Thymus (tissue), 11 donors: ENCODE results near the gene CLEC12A. TPM values are rescaled to one million over a fixed set of nuclear protein-coding genes. Genes with fewer than 3 reads are reported as not detected.

Experiments
- DNase-seq, 9 donors: peaks; one replicate each; pipeline ENCODE4 v3.0.0-alpha.2; 2013; ENCODE audit warnings: low spot score in 9 of 9, low read depth in 6 of 9, missing footprints in 1 of 9
- H3K27ac ChIP-seq, 2 donors: one replicate each; pipeline ENCODE4 v1.5.1; 2013; ENCODE audit warnings: control low read depth in 1 of 2, low read depth in 1 of 2, low read length in 1 of 2, mild to moderate bottlenecking in 1 of 2, moderate library complexity in 1 of 2
- H3K27me3 ChIP-seq, 2 donors: one replicate each; pipeline ENCODE4 v1.5.1; 2013; ENCODE audit warnings: low read length in 1 of 2; ENCODE audit not compliant: control insufficient read depth in 2 of 2, insufficient read depth in 1 of 2
- H3K36me3 ChIP-seq, 2 donors: one replicate each; pipeline ENCODE4 v1.5.1; 2013; ENCODE audit warnings: low read length in 1 of 2, mild to moderate bottlenecking in 1 of 2, moderate library complexity in 1 of 2; ENCODE audit not compliant: control insufficient read depth in 2 of 2, insufficient read depth in 2 of 2
- H3K4me1 ChIP-seq, 2 donors: one replicate each; pipeline ENCODE4 v1.5.1; 2013; ENCODE audit warnings: low read length in 2 of 2; ENCODE audit not compliant: control insufficient read depth in 2 of 2, insufficient read depth in 2 of 2
- H3K4me3 ChIP-seq, 2 donors: one replicate each; pipeline ENCODE4 v1.5.1; 2013; ENCODE audit warnings: low read length in 2 of 2, control low read depth in 1 of 2, mild to moderate bottlenecking in 1 of 2
- H3K9me3 ChIP-seq, 2 donors: one replicate each; pipeline ENCODE4 v1.5.1; 2013; ENCODE audit warnings: low read length in 1 of 2, mild to moderate bottlenecking in 1 of 2; ENCODE audit not compliant: control insufficient read depth in 2 of 2, insufficient read depth in 1 of 2
- WGBS: extraction: QIAGEN DNeasy Blood & Tissue Kit; methylation state at CpG from one replicate; pipeline ENCODE4 v1.1.7; 2013; 5-methylcytosine and 5-hydroxymethylcytosine counted together
- polyA plus RNA-seq: library from polyadenylated mRNA; stranded (reverse); fragments of 200-250 nt; gene quantifications from one replicate; pipeline ENCODE4 v1.2.3, GENCODE V29; 2013
- total RNA-seq: library from RNA; stranded (reverse); fragments of 120-200 nt; gene quantifications from one replicate; pipeline ENCODE4 v1.2.4, GENCODE V29; 2013
- donor health status: healthy.

The CLEC12A gene
- total and polyA plus RNA-seq, 2 donors, result 2.9 to 6.8 TPM

DNA sequence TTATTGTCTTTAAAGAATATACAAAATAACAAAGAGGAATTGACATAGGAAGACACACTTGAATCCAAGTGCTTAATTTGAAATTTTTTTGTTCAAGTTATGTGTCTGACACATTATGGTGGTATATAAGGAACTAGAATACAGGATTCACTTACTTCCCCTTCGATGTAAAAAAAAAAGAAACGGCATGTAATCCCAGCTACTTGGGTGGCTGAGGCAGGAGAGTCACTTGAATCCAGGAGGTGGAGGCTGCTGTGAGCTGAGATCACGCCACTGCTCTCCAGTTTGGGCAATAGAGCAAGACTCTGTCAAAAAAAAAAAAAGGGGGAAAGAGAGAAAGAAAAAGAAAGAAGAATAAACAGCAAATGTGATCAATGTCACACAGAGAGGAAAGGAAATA, 8.9 kb downstream of the CLEC12A start:
- H3K4me1 ChIP-seq, result no peaks in the 10 kb centered on the region
- H3K9me3 ChIP-seq, result peaks cover 0 to 9% of the 10 kb centered on the region in 2 donors
- no peaks in the 10 kb centered on the region for H3K36me3 ChIP-seq
- DNase-seq, result no peak
- H3K4me3 ChIP-seq, result no peak overlapping the region
- H3K27ac ChIP-seq, result no peak overlapping the region
- H3K27me3 ChIP-seq, result no peaks in the 10 kb centered on the region
- 80% methylated on average over 3 of the region's 3 CpGs for WGBS

DNA sequence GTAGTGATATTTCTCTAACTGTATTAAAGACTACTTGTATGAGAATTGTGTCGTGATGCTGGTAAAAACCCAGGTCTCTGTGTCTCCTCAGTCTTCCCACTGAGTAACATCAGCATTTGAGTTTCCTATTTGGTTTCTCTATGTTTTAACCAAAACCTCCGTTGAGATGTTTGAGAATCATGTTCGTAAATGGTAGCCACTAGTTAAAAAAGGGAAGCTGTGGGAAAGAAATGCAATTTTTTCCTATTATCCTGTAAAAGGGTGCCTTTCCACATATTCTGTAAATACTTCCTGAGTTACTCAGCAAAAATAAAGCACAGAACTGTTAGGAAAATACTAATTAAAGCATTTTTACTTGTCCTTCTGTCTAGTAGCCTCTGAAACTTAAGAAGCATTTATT, 20.7 kb downstream of the CLEC12A start:
- 51% methylated on average over 3 of the region's 3 CpGs for WGBS
- Histone ChIP-seq H3K27me3 (no peaks in the 10 kb centered on the region), H3K36me3 (no peaks in the 10 kb centered on the region), H3K4me1 (no peaks in the 10 kb centered on the region), H3K9me3 (no peaks in the 10 kb centered on the region), H3K27ac (no peak overlapping the region), H3K4me3 (no peak overlapping the region)
- no peak for DNase-seq

- Histone ChIP-seq H3K4me1 (no peaks in the 10 kb centered on the region), H3K36me3 (no peaks in the 10 kb centered on the region), H3K4me3 (no peak overlapping the region), H3K27me3 (no peaks in the 10 kb centered on the region), H3K27ac (no peak overlapping the region), H3K9me3 (no peaks in the 10 kb centered on the region)
- DNase-seq, result no peak
- 94% methylated on average over 4 of the region's 4 CpGs for WGBS
Measured at GRCh38 chr12:9992296-9992695, 21.1 kb downstream of the CLEC12A start.

DNA sequence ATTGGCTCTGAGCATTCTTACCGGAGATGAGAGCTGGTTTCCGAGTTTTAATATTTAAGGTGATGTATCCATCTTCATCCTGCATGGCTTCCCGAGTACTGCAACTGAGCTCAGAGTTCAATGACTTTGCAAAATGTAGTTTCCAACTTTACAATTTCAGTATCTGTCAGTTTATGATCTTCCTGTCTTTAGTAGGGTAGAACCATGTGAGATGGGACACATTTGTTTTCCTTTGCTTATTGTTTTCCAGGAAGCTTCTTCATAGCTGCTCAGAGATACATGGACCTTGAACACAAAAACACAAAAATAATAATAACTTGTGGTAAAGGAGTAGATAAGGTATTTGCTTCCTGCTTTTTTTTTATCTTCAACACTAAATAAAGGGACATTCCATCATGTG, 27.8 kb downstream of the CLEC12A start, which contains the start of gene CLEC1B:
Gene CLEC1B (minus strand): TSS at position 106 of the 400 bp plus-strand sequence. CDS start 21 bp downstream, at position 85.
- no peaks in the 10 kb centered on the region for H3K27me3 ChIP-seq
- H3K27ac ChIP-seq, result no peak within 1 kb of the TSS
- 96% methylated on average over 3 of the region's 3 CpGs for WGBS
- H3K36me3 ChIP-seq, result no peaks in the 10 kb centered on the region
- no peak within 1 kb of the TSS for H3K4me3 ChIP-seq
- no peaks in the 10 kb centered on the region for H3K4me1 ChIP-seq
- DNase-seq, result no peak
- no peaks in the 10 kb centered on the region for H3K9me3 ChIP-seq

DNA sequence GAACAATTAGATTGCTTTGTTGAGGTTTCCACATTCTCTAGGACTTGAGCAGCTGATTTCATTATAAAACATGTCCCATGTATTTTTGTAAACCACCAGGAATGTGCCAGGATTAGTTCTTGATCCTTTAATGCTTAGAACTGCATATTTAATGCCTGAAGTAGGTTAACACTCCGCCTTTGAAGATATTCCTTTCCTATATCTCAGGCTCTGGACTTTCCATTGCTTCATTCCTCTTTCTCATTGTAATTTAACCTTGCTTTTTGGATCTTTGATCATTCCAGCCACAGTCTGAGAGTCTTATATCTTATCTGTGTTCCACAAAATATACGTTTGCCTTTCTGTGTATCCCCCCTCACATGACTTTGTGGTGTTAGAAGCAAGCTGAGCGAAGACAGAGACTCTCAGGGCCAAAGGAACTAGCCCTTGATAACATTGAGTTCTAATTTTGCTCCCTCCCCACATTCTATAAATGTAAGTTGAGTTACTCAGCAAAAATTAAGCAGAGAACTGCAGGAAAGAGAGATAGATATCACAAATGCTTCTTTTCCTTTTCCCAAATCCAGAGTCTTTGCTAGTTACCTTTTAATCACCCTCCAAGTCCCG, 30.1 kb downstream of the CLEC12A start:
- no peak for DNase-seq
- 90% methylated on average over 4 of the region's 4 CpGs for WGBS
- H3K27ac ChIP-seq, result no peak overlapping the region
- H3K4me1 ChIP-seq, result no peaks in the 10 kb centered on the region
- H3K9me3 ChIP-seq, result no peaks in the 10 kb centered on the region
- H3K36me3 ChIP-seq, result no peaks in the 10 kb centered on the region
- H3K27me3 ChIP-seq, result no peaks in the 10 kb centered on the region
- no peak overlapping the region for H3K4me3 ChIP-seq

DNA sequence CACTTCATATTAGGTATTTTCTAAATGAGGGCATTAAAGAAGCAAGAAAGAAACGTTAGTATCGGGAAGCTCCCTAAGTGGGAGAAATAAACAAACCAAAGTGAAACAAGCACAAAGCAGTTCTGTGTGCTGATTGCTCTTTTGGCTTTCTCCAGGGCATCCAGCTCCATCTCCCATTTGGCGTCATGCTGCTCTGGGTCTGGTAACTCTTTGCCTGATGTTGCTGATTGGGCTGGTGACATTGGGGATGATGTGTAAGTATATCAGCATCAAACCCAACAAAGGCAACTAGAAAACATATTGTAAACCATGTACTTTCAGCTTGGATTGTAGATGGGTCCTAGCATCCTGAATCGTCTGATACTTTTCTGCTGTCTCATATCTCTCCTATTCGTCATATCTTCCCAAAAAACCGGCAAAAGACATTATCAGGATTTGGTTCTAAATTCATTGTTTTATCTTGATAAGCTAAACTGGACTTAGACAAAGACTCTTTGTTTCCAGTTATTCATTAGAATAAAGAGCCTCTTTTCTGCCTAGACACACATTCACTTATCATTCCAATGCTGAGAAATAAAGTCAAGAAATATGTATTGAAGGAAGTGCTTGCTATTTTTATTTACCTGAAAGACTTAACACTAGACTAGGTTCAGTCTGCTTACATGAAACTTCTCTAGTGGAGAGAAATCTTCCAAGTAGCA, 41.6 kb downstream of the CLEC12A start:
- Histone ChIP-seq H3K4me1 (peaks cover 0 to 2% of the 10 kb centered on the region in 2 donors), H3K9me3 (no peaks in the 10 kb centered on the region), H3K4me3 (no peak overlapping the region), H3K36me3 (no peaks in the 10 kb centered on the region), H3K27me3 (no peaks in the 10 kb centered on the region), H3K27ac (no peak overlapping the region)
- DNase-seq, result no peak
- WGBS, result 98% methylated on average over 6 of the region's 6 CpGs

GRCh38 chr12:10015450-10015849, 44.2 kb downstream of the CLEC12A start:
- Histone ChIP-seq H3K9me3 (no peaks in the 10 kb centered on the region), H3K27ac (no peak overlapping the region), H3K4me3 (no peak overlapping the region), H3K27me3 (no peaks in the 10 kb centered on the region), H3K36me3 (no peaks in the 10 kb centered on the region), H3K4me1 (peaks cover 0 to 2% of the 10 kb centered on the region in 2 donors)
- no peak for DNase-seq
- WGBS, result 97% methylated on average over 4 of the region's 4 CpGs

GRCh38 chr12:10016881-10017280, 45.7 kb downstream of the CLEC12A start:
- Histone ChIP-seq H3K9me3 (no peaks in the 10 kb centered on the region), H3K36me3 (no peaks in the 10 kb centered on the region), H3K4me1 (peaks cover 0 to 2% of the 10 kb centered on the region in 2 donors), H3K27me3 (no peaks in the 10 kb centered on the region), H3K4me3 (no peak overlapping the region), H3K27ac (no peak overlapping the region)
- WGBS, result 5% methylated on average over 1 of the region's 1 CpG
- no peak for DNase-seq

- no peaks in the 10 kb centered on the region for H3K36me3 ChIP-seq
- no peak overlapping the region for H3K27ac ChIP-seq
- WGBS, result 69% methylated on average over 5 of the region's 5 CpGs
- H3K4me3 ChIP-seq, result no peak overlapping the region
- H3K27me3 ChIP-seq, result no peaks in the 10 kb centered on the region
- peaks cover 0 to 2% of the 10 kb centered on the region in 2 donors for H3K4me1 ChIP-seq
- DNase-seq, result no peak
- no peaks in the 10 kb centered on the region for H3K9me3 ChIP-seq
Measured at GRCh38 chr12:10018386-10018785, 47.2 kb downstream of the CLEC12A start.
